KOPT-K1 (cell line): Measurements from ENCODE around the gene DIPK2A.

Source experiments
- H3K27ac ChIP-seq: fragments of 200-600 bp; sonication (generic); 2 replicates; pipeline ENCODE4 v1.5.1; 2016; ENCODE audit warnings: antibody characterized with exemption, mild to moderate bottlenecking, low read depth, low read length; ENCODE audit not compliant: poor library complexity, severe bottlenecking
- H3K36me3 ChIP-seq: fragments of 200-600 bp; sonication (generic); 2 replicates; pipeline ENCODE4 v1.5.1; 2017; ENCODE audit warnings: antibody characterized with exemption, mild to moderate bottlenecking, low read length, moderate library complexity; ENCODE audit not compliant: insufficient read depth
- H3K9me3 ChIP-seq: fragments of 200-600 bp; sonication (generic); 2 replicates; pipeline ENCODE4 v1.5.1; 2017; ENCODE audit warnings: antibody characterized with exemption, low read length, mild to moderate bottlenecking; ENCODE audit not compliant: insufficient read depth, poor library complexity, severe bottlenecking

Gene DIPK2A

GRCh38 chr3:143970773-143971358 lies 757 bp upstream of the DIPK2A start:
- no peaks in the 10 kb centered on the region for H3K36me3 ChIP-seq
- no peaks in the 10 kb centered on the region for H3K9me3 ChIP-seq
- H3K27ac ChIP-seq, result peak overlapping the region; percentile 81

- no peaks in the 10 kb centered on the region for H3K36me3 ChIP-seq
- H3K9me3 ChIP-seq, result no peaks in the 10 kb centered on the region
- peak overlapping the region; percentile 81 for H3K27ac ChIP-seq
Measured at GRCh38 chr3:143972155-143972504, 507 bp downstream of the DIPK2A start.

- Histone ChIP-seq H3K27ac (peak overlapping the region; percentile 81), H3K9me3 (no peaks in the 10 kb centered on the region), H3K36me3 (no peaks in the 10 kb centered on the region)
Measured at GRCh38 chr3:143972505-143973258, 1.1 kb downstream of the DIPK2A start.

GRCh38 chr3:143973259-143974021 lies 1.8 kb downstream of the DIPK2A start:
- Histone ChIP-seq H3K27ac (peak overlapping the region; percentile 81), H3K9me3 (no peaks in the 10 kb centered on the region), H3K36me3 (no peaks in the 10 kb centered on the region)

- H3K9me3 ChIP-seq, result no peaks in the 10 kb centered on the region
- no peaks in the 10 kb centered on the region for H3K36me3 ChIP-seq
- no peak overlapping the region for H3K27ac ChIP-seq
Measured at GRCh38 chr3:143974271-143975238, 2.9 kb downstream of the DIPK2A start.

- Histone ChIP-seq H3K9me3 (no peaks in the 10 kb centered on the region), H3K27ac (no peak overlapping the region), H3K36me3 (no peaks in the 10 kb centered on the region)
Measured at GRCh38 chr3:143975554-143976152, 4.0 kb downstream of the DIPK2A start.

GRCh38 chr3:143977341-143978262 lies 6.0 kb downstream of the DIPK2A start:
- no peaks in the 10 kb centered on the region for H3K9me3 ChIP-seq
- no peak overlapping the region for H3K27ac ChIP-seq
- no peaks in the 10 kb centered on the region for H3K36me3 ChIP-seq

- no peak overlapping the region for H3K27ac ChIP-seq
- H3K36me3 ChIP-seq, result no peaks in the 10 kb centered on the region; the same call in 1 of the 2 replicates
- peaks cover 2% of the 10 kb centered on the region for H3K9me3 ChIP-seq
Measured at GRCh38 chr3:143978263-143978631, 6.6 kb downstream of the DIPK2A start.

GRCh38 chr3:143979041-143979440 lies 7.4 kb downstream of the DIPK2A start:
- Histone ChIP-seq H3K9me3 (peaks cover 4% of the 10 kb centered on the region), H3K36me3 (no peaks in the 10 kb centered on the region; the same call in 1 of the 2 replicates), H3K27ac (no peak overlapping the region)

GRCh38 chr3:143979813-143980212 lies 8.2 kb downstream of the DIPK2A start:
- Histone ChIP-seq H3K9me3 (peaks cover 4% of the 10 kb centered on the region), H3K27ac (no peak overlapping the region), H3K36me3 (no peaks in the 10 kb centered on the region; the same call in 1 of the 2 replicates)

- H3K9me3 ChIP-seq, result peaks cover under 1% of the 10 kb centered on the region
- H3K36me3 ChIP-seq, result peaks cover 7% of the 10 kb centered on the region; the same call in 1 of the 2 replicates
- H3K27ac ChIP-seq, result no peak overlapping the region
Measured at GRCh38 chr3:143988306-143988705, 16.7 kb downstream of the DIPK2A start.

- no peak overlapping the region for H3K27ac ChIP-seq
- H3K9me3 ChIP-seq, result no peaks in the 10 kb centered on the region
- H3K36me3 ChIP-seq, result peaks cover 7% of the 10 kb centered on the region; the same call in 1 of the 2 replicates
Measured at GRCh38 chr3:143989461-143989860, 17.8 kb downstream of the DIPK2A start.

GRCh38 chr3:143991713-143992112 lies 20.1 kb downstream of the DIPK2A start:
- no peak overlapping the region for H3K27ac ChIP-seq
- no peaks in the 10 kb centered on the region for H3K9me3 ChIP-seq
- peaks cover 7% of the 10 kb centered on the region; the same call in 1 of the 2 replicates for H3K36me3 ChIP-seq
